Measurements from ENCODE around the gene NFKBIB.
"Not testable (repeated sequence)": the region's sequence is repeated elsewhere in the genome, so short reads cannot be mapped to it uniquely, and the experiment has no call there.

NFKBIB gene

DNA sequence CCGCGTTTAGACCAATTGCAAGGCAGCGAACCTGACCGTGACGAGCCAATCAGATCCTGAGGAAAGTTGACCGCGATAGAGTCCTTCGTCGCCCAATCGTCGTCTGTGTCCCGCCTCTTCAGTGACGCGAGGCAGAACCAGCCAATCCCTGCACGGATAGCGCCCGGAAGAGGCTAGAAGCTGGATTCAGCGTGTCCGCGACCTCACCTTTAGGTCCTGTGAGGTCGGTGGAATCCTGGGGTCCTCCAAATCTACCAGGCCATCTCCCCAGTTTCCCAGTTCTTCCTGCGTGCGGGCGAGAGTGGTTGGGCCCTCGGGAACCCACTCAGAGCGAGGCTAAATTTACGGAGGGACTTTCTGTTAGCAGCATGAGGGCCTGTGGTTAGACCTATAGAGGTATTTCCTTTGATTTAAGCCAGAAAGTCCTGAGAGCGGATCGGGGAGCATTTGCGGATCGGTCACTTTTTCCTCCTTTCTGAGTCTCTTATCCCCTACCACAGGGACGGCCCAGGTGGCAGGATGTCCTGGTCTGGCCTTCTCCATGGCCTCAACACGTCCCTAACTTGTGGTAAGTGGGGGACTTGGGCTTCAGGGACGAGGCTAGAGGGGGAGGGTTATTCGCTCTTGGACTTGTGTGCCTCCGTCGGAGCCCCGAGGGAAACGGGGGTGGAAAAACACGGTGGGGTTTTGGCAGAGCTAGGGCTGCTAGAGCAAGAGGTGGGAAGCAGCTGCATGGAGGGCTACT lies 31.2 kb downstream of the NFKBIB start, which contains the start of gene MRPS12:
Gene MRPS12 (plus strand): TSS at position 169 of the 745 bp plus-strand sequence. CDS start 351 bp downstream, at position 520.
- DNase-seq = peak; percentile 99

- DNase-seq = no peak
These were observed 31.7 kb downstream of the NFKBIB start for GRCh38 chr19:38931521-38931793.

- peak; percentile 36 for DNase-seq
These were observed 32.8 kb downstream of the NFKBIB start for GRCh38 chr19:38932425-38933179.

DNA sequence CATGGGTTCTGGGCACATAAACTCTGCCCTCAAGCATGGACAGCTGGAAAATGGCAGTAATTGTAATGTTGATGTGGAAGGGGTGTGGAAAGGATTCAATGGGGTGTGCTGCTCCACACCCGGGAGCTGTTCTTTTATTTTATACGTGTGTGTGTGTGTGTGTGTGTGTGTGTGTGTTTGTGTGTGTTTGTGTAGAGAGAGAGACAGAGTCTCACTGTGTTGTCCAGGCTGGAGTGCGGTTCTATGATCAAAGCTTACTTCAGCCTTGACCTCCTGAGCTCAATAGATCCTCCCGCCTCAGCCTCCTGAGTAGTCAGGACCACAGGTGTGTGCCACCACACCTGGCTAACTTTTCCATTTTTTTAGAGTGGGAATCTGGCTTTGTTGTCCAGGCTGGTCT lies 33.8 kb downstream of the NFKBIB start:
- DNase-seq = no peak

GRCh38 chr19:38939957-38940356 lies 40.2 kb downstream of the NFKBIB start:
- DNase-seq = no peak

DNA sequence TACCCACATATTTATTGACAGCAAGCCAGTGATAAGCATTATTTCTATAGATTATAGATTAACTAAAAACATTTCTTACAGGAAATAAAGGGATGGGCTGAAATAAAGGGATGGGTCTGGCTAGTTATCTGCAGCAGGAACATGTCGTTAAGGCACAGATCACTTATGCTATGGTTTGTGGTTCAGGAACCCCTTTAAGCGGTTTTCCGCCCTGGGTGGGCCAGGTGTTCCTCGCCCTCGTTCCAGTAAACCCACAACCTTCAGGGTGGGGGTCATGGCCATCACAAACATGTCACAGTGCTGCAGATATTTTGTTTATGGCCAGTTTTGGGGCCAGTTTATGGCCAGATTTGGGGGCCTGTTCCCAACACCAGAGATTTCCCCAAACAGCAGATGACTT lies 41.7 kb downstream of the NFKBIB start:
- DNase-seq = not testable (repeated sequence)

- DNase-seq = no peak
These were observed 42.2 kb downstream of the NFKBIB start for GRCh38 chr19:38941979-38942378.

DNA sequence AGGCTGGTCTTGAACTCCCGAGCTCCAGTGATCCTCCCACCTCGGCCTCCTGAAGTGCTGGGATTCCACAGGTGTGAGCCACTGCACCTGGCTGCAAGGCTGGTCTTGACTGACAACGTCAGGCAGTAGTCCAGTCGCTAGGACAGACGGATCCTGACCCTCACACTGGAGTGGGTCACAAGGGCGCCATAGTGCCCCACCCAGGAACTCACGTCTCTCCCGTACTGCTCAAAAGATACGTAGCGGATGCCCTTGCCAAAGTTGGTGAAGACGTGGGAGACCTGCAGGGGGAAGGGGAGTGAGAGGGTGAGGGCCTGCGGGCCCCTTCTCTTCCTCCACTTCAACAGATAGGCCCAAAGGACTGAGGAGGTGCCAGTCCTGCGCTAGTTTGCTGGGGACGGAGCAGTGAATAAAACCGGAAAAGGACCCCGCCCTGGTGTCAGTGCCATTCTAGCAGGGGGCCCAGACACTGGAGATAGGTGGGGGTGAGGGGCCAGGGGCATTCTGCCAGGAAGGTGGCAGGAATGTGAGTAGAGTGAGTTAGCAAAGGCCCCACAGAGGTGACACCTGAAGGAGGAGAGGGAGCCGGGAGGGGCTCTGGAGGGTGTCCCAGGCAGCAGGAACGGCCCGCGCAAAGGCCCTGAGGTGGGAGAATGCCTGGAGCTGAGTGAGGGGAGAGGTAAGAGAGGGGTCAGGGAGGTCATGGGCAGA lies 42.9 kb downstream of the NFKBIB start:
- no peak for DNase-seq

DNA sequence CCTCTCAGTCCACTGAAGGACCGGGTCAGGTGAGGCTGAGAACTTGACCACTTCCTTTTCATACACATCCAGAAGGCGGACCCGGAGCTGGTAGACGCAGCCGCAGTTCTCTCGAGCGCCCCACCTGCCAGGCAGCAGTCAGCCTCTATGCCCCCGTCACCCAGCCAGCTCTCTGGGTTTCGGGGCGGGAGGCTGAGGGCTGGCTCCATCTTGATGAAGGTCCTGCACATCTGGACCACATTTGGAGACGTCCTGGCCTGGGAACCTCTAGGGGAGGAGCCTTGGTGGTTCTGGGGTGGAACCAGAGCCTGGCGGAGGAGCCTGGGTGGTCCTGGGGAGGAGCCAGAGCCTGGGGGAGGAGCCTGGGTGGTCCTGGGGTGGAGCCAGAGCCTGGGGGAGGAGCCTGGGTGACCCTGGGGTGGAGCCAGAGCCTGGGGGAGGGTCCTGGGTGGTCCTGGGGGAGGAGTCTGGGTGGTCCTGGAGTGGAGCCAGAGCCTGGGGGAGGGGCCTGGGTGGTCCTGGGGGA lies 45.3 kb downstream of the NFKBIB start:
- no peak for DNase-seq

- no peak for DNase-seq
These were observed 45.9 kb downstream of the NFKBIB start for GRCh38 chr19:38945562-38946228.

DNA sequence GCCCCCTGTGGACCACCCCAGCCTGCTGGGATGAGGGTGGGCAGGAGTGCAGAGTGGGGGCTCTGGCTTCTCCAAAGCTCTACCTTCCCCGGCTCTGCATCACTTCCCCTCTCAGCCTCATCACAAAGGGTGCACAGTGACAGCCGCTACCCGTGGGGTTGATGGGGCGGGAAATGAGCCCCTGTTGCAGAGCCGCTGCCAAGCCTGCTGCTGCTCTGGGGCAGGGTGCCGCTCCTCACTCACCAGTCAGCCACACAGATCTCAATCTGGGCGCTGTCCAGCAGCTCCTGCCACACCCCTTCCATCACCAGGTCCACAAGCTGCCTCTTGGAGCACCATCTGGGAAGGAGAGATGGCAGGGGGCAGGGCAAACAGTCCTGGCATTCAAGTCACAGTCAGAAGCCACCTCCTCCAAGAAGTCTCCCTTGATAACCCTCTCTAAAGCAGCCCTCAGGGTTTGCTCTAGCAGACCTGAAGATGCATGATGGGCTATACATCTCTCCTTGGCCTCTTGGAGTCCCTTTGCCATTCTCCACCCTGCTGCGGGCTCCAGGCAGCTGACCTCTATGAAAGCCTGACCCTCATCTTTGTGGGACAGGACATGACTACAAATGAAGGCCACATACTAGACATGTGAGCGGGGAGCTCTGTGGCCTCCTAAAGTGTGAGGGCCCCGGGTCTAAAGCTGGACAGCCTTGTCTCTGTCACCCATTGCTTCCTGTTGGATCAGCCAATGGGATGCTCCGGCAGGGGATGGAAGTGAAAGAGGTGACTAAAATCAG lies 46.7 kb downstream of the NFKBIB start:
- DNase-seq = no peak

DNA sequence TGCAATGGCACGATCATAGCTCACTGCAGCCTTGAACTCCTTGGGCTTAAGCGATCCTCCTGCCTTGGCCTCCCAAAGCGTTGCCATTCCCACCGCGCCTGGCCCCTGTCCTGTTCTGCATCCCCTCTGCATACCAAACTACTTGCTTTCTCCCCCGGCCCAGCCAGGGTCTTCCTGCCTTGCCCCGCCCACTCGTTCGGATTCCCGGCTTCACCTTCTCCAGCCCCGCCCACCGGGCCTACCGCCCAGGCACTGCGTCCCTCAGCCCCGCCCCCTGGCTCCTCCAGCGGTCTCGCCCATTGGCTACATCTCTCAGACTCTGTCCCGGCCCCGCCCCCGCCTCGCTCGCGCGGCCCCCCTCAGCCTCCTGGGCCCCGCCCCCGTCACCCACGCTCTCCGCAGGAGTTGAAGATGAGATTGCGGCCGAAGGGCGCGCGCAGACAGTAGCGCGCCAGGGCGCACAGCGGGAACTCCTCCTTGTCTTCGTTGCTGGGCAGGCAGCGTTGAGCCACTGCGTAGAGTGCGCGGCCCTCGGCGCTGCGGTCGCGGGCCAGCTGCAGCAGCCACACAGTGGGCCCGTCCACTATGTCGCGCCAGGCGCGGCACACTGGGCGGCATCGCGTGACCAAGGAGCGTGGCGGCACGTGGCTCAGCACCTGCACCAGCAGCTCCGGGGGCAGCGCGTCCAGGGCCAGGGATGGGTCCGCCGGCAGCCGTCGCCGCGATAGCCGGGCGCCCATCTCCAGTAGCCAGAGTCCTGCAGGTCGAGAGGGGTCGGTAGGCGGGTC lies 50.0 kb downstream of the NFKBIB start:
- DNase-seq = peak; percentile 90

DNA sequence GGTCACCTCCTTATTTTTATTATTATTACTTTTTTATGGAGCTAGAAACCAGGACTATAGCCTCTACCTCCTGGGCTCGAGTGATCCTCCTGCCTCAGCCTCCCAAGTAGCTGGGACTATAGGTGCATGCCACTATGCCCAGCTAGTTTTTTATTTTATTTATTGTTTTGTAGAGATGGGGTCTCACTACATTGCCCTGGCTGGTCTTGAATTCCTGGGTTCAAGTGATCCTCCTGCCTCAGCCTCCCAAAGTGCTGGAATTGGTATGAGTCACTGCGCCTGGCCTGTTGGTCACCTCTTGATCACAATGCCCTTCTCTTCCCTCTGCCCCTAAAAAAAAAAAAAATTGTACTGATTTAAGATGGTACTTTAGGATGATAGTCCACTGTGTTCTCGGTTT lies 51.4 kb downstream of the NFKBIB start:
- DNase-seq = no peak

DNA sequence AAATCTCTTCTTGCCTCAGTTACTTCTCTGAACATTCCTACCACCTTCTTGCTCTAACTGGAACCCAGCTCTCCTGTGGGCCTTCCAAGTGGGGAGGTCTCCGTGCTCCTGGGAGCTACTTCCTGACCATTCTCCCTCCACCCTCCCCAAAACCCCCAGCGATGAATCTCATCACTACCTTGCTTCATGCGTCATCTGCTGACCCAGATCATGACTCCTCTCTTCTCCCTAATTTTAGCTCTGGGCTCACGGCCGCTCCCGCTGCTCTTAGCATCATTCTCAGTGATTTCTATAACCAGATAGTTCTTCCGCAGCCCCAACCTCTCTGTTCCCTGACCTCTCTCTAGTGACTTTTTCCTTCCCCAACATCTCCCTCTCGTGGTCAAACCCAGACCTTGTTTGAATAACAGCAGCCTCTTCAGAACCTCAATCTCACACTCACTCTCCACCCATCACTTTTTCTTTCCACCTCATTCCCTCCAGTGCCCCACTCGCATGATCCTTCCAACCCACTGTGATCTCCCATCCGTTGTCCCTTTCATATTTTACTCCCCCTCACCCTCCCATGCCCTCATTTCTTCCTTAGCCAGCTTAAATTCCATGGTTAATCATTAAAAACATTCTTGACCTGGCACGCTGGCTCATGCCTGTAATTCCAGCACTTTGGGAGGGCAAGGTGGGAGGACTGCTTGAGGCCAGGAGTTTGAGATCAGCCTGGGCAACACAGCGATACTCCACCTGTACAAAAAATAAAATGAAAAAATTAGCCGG lies 52.8 kb downstream of the NFKBIB start:
- peak; percentile 29 for DNase-seq

DNA sequence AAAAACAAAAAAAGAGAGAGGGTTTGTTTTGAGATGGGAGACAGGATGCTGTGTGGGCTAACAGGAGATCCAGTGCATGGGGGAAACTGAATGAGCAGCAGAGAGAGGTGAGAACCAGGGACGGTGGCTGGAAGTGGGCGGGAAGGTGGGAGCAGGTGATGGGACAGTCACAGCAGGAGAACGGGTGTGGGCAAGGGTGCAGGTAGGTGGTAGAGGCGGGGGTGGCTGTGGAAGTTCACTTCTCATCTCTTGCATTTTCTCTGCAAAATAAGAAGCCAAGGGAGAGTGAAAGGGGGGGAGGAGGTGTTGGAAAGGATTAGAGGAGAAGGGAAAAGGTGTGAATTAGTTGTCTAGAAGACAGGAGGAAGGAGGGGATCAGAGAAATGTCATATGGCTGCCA lies 53.9 kb downstream of the NFKBIB start:
- no peak for DNase-seq

DNA sequence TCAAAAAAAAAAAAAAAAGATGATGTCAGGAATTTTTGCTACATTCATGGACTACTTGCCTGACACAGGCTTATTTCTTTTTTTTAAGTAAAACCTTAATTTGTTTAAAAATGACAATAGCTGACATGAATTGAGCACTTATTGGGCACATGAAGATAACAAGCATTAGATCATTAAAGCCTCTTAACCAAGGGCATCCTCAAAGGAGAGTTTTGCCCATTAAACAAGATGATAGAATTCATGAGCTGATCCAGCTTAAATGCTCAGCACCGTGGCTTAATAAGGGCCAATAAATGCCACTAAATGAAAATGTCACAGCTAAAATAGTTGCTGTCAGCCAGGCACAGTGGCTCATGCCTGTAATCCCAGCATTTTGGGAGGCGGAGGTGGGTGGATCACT lies 56.5 kb downstream of the NFKBIB start:
- no peak for DNase-seq

- DNase-seq = no peak
These were observed 58.5 kb downstream of the NFKBIB start for GRCh38 chr19:38958301-38958700.

All from CD4-positive, alpha-beta T cell treated with Interleukin-6 for 4 hours (primary cell).